ENCODE data around the gene STK33.
A peak's percentile ranks its signal among the peaks of the same experiment; 100 is the strongest.

Gene STK33

DNA sequence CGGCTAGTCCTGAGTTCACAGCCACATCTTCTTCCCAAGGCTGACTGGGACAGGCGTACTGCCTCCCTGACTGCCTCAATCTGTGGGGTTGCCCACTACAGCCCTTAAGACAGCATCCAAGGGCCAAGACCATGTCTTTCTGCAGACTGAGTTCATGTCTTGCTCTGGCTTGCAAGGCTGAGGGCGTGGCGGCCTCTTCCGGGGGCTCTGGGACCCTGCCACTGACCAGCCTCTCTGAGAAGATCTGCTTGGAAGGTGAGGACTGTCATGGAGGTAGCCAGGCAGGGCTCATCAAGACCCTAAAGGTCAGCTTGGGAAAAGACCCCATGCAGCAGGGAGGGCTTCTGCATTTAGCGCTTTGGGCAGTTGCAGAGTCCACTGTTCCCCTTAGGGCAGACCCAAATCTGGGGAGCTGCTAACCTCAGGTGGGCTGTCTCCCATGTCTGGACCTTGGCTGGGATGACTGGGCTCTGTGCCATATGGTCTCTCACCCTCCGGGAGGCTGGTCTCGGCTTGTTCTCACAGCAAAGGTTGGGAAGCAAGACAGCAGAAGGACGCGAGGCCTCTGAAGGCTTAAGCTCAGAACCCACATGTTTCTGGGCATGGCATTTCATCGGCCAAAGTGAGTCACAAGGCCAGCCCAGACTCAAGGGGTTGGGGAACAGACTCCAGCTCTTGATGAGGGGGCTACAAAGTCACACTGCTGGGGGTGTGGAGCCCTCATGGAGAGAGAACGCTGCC, 221.2 kb downstream of the STK33 start:
- DNase-seq, result no peak

DNA sequence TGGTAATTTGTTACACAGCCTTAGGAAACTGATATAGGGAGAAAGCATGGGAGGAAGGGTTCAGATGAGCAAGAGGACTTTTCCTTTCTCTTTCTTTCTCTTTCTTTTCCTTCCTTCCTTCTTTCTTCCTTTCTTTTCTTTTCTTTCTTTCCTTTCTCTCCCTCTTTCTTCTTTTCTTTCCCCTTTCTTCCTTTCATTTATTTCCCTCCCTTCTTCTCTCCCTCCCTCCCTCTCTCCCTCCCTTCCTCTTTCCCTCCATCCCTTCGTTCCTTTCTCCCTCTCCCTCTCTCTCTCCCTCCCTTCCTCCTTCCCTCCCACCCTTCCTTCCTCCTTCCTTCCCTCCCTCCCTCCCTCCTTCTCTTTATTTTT, 222.5 kb downstream of the STK33 start:
- no peak for DNase-seq

DNA sequence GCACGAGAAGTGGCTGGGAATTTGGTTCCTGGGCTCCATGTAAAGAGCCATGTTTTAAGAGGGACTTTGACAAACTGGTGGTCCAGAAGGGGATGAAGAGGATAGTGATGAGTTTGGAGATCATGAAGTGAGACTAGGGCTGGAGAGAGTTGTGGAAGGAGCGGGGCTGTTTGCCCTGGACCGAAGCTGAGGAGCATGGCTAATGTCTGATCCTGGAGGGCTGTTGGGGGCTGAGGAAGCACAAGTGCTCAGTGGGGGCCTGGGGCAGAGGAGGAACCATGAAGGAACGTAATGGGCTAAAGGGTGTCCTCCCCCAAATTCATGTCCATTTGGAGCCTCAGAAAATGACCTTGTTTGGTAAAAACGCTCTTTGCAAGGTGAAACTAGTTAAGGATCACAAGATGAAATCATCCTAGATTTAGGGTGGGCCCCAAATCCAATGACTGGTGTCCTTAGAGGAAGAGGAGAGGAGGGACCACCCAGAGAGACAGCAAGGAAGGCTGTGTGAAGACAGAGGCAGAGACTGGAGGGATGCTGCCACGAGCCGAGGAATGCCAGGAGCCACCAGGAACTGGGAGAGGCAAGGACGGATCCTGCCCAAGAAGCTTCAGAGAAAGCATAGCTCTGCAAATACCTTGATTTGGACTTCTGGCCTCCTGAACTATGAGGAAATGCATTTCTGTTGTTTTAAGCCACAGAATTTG, 223.1 kb downstream of the STK33 start:
- DNase-seq, result no peak

DNA sequence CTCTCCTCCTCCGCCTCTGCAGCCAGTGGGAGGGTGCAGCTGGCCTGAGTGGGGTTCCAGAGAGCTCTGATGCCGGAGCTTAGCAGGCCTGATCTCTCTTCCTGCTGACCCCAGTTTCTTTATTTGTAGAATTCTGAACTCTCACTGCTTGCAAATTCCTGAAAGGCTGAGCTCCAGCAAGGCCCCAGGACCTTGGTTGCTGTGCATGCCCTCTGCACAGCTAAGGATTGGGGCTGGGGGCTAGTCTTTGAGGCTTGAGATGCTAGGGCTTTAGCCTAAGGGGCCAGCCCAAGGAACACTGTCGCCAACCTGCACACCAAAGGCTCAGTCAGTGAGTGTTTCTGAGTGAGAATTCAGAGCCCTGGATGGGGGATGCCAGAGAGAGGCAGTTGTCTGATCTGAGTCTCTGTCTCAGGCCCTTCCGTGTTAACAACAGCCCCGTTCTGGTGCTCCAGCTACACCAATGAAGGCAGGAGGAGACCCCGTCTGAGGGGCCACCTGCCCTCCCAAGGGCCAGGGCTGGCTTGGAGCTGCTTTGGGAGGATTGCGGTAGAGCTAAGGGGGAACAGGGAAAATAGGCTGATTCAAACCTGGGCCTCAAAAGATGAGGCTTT, 224.3 kb downstream of the STK33 start:
- no peak for DNase-seq

DNA sequence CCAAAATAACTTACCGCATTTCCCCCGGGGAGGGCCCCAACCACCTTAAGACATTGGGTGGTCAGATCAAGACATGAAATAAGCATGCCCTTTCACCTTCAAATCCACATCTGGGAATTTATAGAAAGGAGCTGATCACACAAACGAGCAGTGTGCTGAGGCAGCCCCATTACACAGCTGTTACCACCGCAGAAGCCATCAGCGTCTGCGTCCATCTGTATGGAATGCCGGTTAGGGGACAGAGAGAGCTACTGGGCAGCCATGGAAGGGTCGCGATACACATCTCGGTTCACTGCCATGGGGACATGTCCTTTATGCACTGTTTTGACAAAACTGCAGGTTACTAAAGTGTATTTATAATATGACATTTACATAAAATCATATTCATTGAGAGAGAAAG, 225.3 kb downstream of the STK33 start:
- no peak for DNase-seq

DNA sequence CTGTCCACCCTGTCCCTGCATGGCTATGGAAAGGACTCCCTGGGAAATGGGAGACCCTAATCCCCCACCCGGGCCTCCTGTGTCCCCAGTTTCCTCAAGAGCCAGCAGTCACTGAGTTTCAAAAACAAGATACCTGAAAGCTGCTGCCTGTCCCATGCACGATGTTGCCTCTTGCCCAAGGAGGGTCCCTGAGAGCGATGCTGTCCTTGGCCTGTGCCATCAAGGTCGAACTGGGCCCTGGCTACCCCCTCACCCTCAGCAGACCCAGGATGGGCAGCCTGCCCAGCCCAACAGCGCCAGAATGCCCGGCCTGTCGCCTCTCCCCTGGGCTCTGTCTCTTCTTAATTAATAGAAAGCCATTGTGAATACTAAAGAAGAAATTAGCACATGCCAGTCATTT, 225.8 kb downstream of the STK33 start:
- no peak for DNase-seq

DNA sequence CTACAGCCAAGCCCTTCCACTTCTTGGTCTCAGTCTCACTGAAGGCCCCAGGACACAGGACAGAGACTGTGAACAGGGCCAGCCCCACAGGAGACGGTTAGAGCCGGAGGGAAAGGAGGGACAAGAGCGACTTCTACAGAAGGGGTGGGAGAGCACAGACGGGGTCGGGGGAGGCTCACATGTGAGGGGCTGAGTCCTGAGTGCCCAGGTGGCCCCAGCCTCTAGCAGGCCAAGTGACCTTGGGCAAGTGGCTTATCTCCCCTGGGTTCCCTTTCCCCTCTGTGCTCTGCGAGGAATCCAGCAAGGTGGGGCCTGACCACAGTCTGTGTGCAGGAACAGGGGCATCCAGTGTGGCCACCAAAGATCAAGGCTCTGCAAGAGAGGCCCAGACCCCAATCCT, 227.7 kb downstream of the STK33 start:
- no peak for DNase-seq

DNA sequence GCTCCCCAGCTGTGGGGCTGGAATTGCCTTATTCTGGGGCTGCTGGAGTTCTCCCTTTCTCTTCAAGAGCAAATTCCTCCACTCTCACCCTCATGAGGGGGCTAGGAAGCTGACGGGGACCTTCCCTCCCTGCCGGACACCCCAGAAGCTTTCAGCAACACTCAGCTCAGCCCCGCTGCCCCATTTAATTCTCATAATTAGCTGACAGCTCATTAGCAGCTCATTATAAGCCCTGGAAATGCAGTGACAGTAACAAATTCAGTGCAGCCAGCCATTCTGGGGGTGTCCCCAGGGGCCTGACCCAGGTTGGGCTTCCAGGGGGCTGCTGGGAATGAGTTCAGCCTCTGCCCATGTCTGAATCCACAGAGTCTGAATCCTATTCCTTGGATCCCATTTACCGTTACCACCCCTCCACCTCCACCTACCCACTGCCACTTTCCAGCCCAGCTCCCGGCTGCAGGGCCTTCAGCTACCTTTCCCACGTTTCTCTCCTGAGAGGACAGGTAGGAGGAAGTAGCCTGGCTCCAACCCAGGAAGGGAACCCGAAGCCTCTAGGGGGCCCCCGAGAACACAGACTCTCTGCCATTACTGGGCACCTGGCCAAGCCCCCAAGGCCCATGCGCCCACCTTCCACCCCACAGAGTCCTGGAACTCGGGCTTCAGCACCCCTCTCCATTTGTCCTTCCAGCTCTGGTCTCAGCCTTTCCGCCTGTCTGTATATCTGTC, 228.6 kb downstream of the STK33 start:
- DNase-seq, result no peak

DNA sequence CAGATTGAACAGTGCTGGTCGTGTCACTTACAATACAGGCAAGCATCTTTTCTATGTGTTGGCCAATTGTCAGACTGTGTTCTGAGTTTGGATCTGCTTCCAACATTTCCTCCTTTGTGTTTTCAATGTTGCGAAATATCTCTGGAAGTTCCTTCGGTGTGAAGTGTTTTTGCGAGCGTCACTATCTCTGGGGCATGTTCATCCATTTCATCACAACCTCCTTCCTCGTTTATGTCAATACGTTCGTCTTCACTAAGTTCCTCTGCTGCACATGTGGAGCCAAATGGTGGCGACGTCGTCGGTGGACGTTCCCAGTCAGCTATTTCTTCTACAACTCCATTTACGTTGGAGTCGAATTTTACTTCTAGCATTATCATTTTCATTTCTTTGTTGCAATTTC, 230.1 kb downstream of the STK33 start:
- no peak for DNase-seq

DNA sequence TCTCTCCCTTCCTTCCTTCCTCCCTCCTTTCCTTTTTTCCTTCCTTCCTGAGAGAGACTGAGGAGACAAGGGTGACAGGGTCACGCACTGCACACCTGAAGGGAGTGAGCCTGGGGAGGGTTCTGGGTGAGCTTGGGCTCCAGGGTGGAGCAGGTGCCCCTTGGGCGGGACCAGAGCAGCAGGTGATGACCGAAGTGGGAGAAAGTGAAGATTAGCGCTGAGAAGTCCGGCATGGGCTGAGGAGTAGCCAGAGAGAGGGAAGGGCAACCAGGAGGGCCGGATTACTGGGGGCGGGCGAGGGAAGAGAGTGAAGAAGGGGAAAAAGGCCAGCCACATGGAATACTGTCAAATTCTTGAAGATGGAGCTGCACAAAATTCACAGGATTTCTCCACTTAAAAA, 231.1 kb downstream of the STK33 start:
- DNase-seq, result no peak

DNA sequence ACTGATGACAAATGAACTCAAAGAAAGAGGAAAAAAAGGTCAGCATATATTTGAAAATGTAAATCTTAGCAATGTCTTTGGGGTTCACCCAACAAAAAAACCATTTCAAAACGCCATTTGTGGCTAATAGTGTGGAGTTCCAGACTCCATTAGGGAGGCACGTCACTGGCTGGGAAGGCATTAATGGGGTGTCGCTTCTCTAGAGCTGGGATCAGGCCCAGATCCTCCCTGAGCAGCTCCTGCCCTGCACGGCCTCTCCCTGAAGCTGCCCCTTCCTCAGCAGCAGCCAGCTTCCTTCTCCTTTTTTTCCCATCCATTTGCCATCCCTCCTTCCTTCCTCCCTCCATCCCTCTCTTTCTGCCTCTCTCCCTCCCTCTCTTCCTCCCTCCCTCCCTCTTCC, 231.5 kb downstream of the STK33 start:
- no peak for DNase-seq

DNA sequence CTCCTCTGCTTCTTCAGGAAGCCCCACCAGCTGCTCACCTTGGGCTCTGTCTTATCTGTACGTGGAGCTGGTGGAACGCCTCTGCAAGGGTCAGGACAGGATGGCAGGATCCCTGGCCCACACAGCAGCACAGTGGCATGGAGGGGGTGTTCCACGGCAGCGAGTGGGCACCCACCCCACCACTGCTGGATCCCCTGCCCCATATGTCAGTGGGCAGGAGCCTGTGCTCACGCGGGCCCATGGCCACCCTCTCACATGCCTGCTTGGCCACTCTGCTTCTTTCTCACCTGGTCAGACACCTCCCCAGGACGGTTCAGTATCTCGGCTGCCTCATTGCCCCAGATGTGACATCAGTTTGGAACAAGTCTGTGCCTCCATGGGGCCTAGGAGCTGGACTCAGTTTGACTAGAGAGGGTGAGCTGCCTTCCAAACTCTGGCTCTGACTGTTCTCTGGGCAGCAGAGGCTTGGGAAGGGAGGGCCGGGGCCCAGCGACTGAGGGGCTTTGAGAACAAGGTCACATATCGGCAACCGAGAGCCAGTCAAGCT, 232.3 kb downstream of the STK33 start:
- no peak for DNase-seq

DNA sequence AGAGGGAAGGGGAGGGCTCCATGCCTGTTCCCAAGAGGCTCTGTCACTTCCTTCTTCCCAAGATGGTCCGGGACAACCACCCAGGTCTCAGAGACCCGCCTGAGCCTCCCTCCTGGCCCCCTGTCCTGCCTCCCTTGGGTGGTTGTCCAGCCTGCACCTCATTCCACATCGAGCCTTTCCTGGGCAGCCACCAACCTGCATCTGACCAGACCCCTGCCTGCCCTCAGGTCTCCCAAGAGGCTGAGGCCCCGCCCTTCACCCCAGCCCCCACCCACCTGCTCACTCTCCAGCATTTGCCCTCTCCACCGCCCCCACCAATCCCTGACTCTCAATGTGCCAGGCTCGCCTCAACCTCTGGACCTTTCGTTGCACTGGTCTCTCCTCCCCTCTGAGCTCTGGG, 232.8 kb downstream of the STK33 start:
- no peak for DNase-seq

DNA sequence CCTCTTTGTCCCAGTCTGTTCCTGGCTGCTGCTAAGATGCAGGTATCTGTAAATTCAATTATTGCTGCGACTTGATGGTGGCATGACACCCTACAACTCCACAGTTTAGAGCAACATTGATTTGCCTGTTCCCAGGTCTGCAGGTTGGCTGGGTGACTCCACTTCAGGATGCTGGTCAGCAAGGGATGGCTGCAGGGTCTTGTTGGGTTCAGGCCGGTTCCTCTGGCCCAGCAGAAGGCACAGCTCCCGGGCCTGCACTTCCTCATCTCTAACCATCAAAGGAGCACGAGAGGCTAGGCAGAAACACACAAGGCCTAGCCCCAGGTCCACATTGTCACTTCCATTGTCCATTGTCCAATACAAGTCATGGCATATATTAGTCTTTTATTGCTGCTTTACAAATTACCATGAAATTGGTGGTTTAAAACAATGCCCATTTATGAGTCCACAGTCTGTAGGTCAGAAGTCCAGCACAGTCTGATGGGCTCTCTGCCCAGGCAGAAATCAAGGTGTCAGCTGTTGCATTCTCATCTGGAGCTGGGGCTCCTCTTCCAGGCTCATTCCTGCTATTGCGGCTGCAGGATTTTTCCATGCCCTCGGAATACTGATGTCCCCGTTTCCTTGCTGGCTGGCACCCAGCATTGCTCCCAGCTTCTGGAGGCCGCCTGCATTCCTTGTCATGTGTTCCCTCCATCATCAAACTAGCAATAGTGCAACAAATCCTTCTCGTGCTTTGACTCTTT, 233.8 kb downstream of the STK33 start:
- no peak for DNase-seq

DNA sequence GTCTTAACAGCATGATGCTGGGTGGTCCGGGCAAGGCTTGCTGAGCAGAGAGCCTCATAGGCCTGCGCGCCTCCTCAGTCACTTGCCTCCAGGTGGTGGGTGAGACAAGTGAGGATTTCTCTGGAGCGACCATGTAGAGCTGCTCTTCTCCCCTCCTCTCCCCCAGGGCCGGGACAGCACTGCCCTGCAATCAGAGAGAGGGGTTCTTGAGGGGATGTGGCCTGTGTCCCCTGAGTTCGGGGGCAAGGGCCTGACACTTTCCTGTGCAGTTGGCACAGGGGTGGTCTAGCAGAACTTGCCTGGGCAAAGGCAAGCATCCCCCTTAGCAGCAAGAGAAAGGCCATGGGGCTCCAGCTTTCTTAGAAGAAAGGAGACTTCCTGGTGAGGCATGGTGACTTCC, 234.5 kb downstream of the STK33 start:
- DNase-seq, result no peak

DNA sequence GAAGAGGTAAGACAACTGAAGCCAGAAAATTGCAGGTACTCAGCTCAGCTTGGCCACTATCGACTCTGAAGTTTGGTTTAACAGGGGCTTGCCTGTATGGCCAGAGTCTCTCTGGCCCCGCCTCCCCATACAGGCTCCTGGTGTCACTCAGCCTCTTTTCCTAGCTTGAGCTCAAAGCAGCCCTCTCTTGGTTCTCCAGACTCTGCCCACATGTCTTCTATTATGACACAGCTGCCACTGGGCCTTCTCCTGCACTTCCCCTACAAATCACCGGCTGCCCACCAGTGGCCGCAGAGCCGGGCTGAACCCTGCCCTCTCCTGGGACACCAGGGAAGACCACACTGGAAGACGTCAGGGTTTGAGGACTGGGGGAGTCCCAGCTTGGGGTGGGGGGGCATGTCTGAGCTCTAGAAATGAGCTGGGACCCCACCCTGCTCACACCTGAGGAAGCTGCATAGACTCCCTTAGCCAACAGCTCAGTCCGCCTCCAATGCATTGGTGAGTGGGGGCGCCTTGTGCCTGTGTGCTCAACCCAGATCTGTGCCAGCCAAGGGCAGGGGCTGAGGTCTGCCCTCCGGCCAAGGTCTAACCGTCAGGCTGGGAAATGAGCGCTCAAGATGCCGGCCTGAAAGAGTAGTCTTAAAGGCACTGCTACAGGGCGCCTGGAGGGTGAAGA, 236.0 kb downstream of the STK33 start:
- no peak for DNase-seq

DNA sequence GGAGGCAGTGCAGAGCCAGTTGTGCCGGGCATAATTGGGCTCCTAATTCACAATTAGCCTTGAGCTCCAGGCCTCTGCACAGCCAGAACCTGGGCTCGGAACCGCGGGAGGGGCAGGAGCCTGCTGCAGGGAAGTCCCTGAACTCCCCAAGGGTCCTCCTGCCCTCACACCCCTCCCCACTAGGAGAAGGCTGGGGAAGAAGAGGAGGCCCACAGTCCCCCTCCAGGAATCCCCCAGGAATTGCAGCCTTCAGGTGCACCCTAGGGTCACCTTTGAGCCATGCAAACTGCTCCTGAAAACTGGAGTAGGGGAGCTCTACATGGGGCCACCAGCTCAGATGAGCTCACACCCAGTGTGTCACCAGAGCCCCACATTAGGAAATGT, 236.5 kb downstream of the STK33 start:
- DNase-seq, result no peak

DNA sequence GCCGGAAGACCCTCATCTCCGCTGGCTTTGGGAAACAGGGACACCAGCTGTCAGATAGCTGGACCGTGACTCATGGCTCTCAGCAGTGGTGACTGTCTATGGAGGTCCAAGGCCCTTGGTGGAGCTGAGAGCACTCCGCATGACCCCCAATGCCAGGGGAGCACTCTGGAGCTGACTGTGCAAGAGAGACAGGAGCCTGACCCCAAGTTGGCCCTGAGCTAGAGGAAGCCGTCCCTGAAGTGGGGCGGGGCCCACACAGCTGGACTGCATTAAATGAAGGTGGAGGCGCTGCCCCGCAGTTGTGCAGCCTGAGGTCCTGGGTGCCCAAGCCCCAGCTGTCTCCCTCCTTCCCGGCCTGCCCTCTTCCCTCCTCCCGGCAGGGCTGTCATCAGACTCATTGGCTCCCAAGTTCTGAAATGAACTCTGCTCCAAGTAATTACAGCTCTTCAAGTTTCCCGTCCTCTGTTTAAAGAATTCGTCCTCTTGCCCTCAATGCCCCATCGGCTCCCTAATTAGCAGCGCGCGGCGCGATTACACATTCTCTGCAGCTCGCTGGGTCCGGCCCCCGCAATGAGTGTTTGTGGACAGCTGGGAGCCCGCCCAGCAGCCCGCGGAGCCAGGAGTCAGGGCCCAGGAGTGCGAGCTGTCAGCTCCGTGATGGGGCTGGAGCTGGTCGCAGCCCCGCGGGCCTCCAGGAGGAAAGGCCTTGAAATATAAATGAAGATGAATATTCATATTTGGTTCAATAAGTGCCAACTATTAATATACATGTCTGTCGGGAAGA, 237.1 kb downstream of the STK33 start:
- no peak for DNase-seq

DNA sequence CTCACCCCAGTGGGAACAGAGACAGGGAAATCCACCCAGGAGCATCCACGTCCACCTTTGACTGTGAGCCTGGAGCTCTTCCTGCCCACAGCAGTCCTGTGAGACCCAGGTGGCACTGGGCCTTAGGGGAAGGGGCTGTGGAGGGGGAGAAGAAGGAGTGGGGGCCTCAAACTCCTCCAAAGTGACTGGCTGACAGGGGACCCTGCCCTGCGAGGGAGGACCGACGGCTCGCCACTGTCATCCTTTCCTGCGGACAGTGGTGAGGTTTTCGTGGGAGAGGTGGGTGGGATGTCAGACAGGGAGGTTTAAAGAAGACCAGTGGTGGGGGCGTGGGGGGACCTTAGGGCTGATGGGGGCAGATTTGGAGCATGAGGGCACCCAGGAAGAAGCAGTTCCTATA, 237.8 kb downstream of the STK33 start:
- DNase-seq, result no peak

DNA sequence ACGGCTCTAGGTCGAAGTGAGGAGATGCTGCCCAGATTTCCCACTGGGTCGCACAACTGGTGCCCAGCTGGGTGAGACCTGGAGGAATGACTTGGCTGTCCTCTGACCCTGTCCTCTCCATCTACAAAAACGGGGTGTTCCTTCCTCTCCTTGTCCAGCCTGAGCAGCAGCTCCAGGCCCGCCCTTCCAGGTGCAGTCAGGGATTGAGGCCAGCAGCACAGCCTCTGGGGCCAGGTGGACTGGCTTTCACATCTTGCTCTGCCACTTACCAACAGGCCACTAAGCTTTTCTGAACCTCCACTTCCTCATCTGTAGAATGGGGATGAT, 238.6 kb downstream of the STK33 start:
- DNase-seq, result no peak

DNA sequence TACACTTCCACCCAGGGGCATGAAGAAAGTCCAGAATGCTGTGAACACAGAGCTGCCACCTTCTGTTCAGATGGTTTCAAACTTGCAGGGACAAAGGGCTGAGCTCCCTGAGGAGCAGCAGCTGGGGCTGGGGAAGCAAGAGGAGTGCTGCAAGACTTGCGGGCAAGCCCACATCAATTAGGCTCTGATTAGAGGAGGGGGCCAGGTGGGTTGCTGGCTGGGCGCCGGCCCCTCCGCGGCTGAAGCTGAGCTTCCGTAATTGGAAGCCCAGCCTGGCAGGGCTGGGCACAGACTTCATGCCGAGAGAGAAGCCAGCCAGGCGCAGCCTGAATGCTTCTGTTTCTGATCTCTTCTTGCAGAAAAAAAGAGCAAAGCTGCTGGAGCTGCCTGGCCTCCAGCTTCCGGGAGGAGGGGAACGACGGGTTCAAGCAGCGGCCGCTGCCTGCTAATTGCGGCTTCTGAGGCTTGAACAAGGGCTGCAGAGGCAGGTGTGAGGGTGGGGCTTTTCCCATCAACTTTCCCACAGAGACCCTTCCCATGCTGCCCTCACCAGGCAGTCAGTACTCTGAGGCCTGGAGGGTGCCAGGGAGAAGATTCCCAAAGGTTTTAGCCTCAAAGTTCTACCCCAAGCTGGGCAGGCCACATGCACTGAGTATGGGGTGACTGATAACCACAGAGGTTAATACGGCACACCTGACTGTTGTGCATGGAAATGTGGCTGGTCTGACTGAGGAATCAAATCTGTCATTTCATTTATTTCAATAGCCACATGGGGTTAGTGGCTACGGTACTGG, 239.2 kb downstream of the STK33 start:
- peak; percentile 19 to 41 for DNase-seq

All from NCI-H187 (cell line).